Left ventricle myocardium inferior (tissue), 1 donor: ENCODE data around the gene TUBD1. TPM values are rescaled to one million over a fixed set of nuclear protein-coding genes. Genes with fewer than 3 reads are reported as not detected.
A peak's percentile ranks its signal among the peaks of the same experiment; 100 is the strongest.
"Not testable (repeated sequence)": the region's sequence is repeated elsewhere in the genome, so short reads cannot be mapped to it uniquely, and the experiment has no call there.

Experiments
- DNase-seq: peaks from one replicate; pipeline ENCODE4 v3.0.0-alpha.2; 2020
- H3K27ac ChIP-seq: fragments of 200-600 bp; replicated peaks from 2 replicates; pipeline ENCODE4 v1.8.0; 2021
- H3K27me3 ChIP-seq: fragments of 200-600 bp; 2 replicates; pipeline ENCODE4 v1.8.0; 2021; ENCODE audit warnings: low read depth
- H3K36me3 ChIP-seq: fragments of 200-600 bp; 2 replicates; pipeline ENCODE4 v1.8.0; 2021
- H3K4me1 ChIP-seq: fragments of 200-600 bp; 2 replicates; pipeline ENCODE4 v1.8.0; 2021
- H3K4me3 ChIP-seq: fragments of 200-600 bp; 2 replicates; pipeline ENCODE4 v1.8.0; 2021; ENCODE audit warnings: mild to moderate bottlenecking, moderate library complexity
- H3K9me3 ChIP-seq: fragments of 200-600 bp; replicated peaks from 2 replicates; pipeline ENCODE4 v1.8.0; 2021
- intact Hi-C: fragments of 100-400 bp; cut with micrococcal nuclease; formaldehyde crosslinking; loops from one replicate; pipeline ENCODE4 v1.11.0; 2022
- total RNA-seq: library from RNA; stranded (reverse); fragmentation: NEBNext Ultra II Directional; extraction: Animal tissue kit (Norgen Biotek cat#: 25700); gene quantifications from one replicate; pipeline ENCODE4 v1.2.1, GENCODE V29; 2021
- TF ChIP-seq, protein P1 (sequence below): fragments of 200-600 bp; IDR thresholded peaks from 2 replicates; pipeline ENCODE4 v1.8.0; 2021; ENCODE audit warnings: antibody characterized with exemption, mild to moderate bottlenecking, borderline replicate concordance
- donor health status: DM: no; HTN: yes; CAD: no; lungs with severe emphysema.

Gene TUBD1
- total RNA-seq, 1 donor from 2014 or later = 7.8 TPM

DNA sequence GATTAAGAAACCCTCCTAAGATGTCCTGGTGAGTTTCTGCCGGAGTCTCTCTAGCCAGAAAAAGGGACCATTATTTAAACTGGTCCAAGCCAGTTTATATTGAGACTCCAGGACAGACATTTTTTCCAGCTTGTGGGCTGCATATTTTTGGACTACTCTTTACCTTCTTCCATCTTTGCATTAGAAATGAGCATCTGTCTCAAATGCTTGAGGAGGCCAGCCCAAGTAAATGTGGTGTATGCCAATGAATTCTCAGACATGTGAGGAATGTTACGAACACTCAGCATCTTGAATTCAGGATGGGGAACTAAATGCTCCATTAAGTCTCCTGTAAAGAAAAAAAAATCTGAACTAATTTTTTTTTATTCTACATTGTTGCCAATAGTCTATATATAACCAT is 18.4 kb downstream of the TUBD1 start:
- no peaks in the 10 kb centered on the region for H3K27me3 ChIP-seq
- DNase-seq = no peak
- no peak overlapping the region for H3K27ac ChIP-seq
- TF ChIP-seq, protein P1, sequence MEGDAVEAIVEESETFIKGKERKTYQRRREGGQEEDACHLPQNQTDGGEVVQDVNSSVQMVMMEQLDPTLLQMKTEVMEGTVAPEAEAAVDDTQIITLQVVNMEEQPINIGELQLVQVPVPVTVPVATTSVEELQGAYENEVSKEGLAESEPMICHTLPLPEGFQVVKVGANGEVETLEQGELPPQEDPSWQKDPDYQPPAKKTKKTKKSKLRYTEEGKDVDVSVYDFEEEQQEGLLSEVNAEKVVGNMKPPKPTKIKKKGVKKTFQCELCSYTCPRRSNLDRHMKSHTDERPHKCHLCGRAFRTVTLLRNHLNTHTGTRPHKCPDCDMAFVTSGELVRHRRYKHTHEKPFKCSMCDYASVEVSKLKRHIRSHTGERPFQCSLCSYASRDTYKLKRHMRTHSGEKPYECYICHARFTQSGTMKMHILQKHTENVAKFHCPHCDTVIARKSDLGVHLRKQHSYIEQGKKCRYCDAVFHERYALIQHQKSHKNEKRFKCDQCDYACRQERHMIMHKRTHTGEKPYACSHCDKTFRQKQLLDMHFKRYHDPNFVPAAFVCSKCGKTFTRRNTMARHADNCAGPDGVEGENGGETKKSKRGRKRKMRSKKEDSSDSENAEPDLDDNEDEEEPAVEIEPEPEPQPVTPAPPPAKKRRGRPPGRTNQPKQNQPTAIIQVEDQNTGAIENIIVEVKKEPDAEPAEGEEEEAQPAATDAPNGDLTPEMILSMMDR = no peak
- H3K4me3 ChIP-seq = no peak overlapping the region
- intact Hi-C loops = no loop called here
- peaks cover 4% of the 10 kb centered on the region for H3K4me1 ChIP-seq
- peaks cover 78% of the 10 kb centered on the region for H3K36me3 ChIP-seq
- no peaks in the 10 kb centered on the region for H3K9me3 ChIP-seq

DNA sequence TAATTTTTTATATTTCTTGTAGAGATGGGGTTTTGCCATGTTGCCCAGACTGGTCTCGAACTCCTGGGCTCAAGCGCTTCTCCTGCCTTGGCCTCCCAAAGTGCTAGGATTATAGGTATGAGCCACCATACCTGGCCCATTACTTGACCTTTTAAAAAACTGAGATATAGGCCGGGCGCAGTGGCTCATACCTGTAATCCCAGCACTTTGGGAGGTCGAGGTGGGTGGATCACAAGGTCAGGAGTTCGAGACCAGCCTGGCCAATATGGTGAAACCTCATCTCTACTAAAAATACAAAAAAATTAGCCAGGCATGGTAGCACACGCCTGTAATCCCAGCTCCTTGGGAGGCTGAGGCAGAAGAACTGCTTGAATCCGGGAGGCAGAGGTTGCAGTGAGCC is 19.3 kb downstream of the TUBD1 start:
- H3K4me3 ChIP-seq, DNase-seq, H3K27me3 ChIP-seq, intact Hi-C loops, H3K27ac ChIP-seq, H3K4me1 ChIP-seq, H3K9me3 ChIP-seq: not testable (repeated sequence)
- peaks cover 70% of the 10 kb centered on the region for H3K36me3 ChIP-seq

DNA sequence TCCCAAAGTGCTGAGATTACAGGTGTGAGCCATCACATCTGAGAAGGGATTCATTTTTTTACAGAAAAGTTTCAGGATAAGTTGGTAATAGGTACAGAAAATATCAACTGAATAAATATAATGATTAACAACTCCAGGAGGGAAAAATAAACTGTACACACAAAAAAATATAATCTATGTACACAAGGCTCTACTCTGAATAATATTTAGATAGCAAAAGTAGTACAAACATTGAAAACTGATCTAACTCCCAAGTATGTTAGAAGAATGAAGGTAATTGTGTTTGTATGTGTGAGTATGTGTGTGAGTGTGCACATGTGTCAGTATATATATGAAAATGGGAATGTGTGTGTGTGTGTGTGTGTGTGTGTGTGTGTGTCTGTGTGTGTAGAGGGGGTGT is 20.4 kb downstream of the TUBD1 start:
- H3K9me3 ChIP-seq = no peaks in the 10 kb centered on the region
- peaks cover 59% of the 10 kb centered on the region for H3K36me3 ChIP-seq
- TF ChIP-seq, protein P1 = no peak
- intact Hi-C loops = no loop called here
- no peak for DNase-seq
- H3K4me3 ChIP-seq = no peak overlapping the region
- no peak overlapping the region for H3K27ac ChIP-seq
- H3K4me1 ChIP-seq = peaks cover 4% of the 10 kb centered on the region
- no peaks in the 10 kb centered on the region for H3K27me3 ChIP-seq

DNA sequence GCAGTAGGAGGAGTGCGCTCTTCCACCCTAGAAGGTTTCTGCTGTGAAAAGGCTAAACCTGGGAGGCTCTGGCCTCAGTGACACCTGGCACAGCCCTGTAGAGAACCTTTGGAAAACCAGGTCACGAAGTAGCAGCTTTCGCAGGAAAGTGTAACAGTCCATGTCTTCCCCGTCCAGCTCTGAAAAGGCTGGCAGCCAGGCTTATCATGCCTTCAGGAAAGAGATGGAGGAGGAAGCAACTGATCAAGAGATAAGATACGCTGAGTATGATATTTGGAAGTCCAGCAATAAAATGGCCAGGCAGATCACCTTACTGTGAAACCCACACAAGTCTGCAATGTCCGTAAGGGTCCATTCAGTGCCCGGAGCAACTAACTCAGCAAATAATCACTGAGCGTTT is 22.3 kb downstream of the TUBD1 start:
- Histone ChIP-seq H3K4me1 (peaks cover 4% of the 10 kb centered on the region), H3K36me3 (peaks cover 47% of the 10 kb centered on the region), H3K27me3 (no peaks in the 10 kb centered on the region), H3K4me3 (no peak overlapping the region), H3K9me3 (no peaks in the 10 kb centered on the region), H3K27ac (no peak overlapping the region)
- intact Hi-C loops = no loop called here
- TF ChIP-seq, protein P1 = no peak
- DNase-seq = no peak

DNA sequence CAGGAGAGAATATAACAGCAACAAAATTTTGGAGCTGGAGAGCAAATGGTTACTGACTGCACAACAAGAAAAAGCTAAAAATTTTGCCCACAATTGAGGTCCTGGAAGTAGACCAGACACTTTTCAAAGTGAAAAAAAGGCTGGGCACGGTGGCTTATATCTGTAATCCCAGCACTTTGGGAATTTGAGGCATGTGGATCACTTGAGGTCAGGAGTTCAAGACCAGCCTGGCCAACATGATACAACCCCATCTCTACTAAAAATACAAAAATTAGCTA is 22.9 kb downstream of the TUBD1 start:
- peaks cover 4% of the 10 kb centered on the region for H3K4me1 ChIP-seq
- peaks cover 41% of the 10 kb centered on the region for H3K36me3 ChIP-seq
- no peak for DNase-seq
- H3K27ac ChIP-seq = no peak overlapping the region
- intact Hi-C loops = no loop called here
- H3K27me3 ChIP-seq = no peaks in the 10 kb centered on the region
- no peaks in the 10 kb centered on the region for H3K9me3 ChIP-seq
- no peak overlapping the region for H3K4me3 ChIP-seq
- TF ChIP-seq, protein P1 = no peak

DNA sequence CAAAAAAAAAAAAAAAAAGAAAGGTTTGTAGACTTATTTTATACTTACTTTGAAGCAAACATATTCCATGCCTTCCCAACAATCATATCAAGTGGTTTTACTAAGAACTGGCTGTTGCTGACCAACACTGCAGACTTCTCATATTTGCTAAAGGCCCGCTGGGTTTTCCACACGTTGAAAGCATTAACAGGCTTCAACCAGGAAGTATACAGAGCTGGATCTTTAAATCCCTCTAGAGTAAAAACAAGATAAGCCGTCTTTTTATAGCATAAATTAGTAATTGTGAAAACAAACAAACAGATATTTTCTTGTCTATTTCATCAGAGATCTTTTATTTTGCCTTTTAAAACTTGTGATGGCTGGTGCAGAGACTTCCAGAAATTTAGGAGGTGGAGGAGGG is 29.1 kb downstream of the TUBD1 start:
- intact Hi-C loops = no loop called here
- Histone ChIP-seq H3K36me3 (peaks cover 41% of the 10 kb centered on the region), H3K4me3 (no peak overlapping the region), H3K27me3 (no peaks in the 10 kb centered on the region), H3K4me1 (no peaks in the 10 kb centered on the region), H3K9me3 (no peaks in the 10 kb centered on the region), H3K27ac (peak overlapping the region; percentile 62)
- no peak for DNase-seq
- TF ChIP-seq, protein P1 = no peak
